Spleen (tissue), 11 donors: ENCODE results near the gene HSD17B1. TPM values are rescaled to one million over a fixed set of nuclear protein-coding genes. Genes with fewer than 3 reads are reported as not detected.

Experiments used
- DNase-seq: peaks from one replicate; pipeline ENCODE4 v3.0.0-alpha.2; 2020
- H3K27ac ChIP-seq, 8 donors: fragments of 200-600 bp; sonication (generic) in 7 of 8; 1 replicate in 4 of 8; 2 replicates in 4 of 8; pipeline versions ENCODE4 v1.5.0 to v1.8.0; 2016 to 2021; ENCODE audit warnings: inconsistent platforms in 4 of 8, mild to moderate bottlenecking in 4 of 8, moderate library complexity in 1 of 8
- H3K27me3 ChIP-seq, 7 donors: fragments of 200-600 bp; sonication (generic) in 6 of 7; replicated peaks in 1 of 7; 1 replicate in 4 of 7; 2 replicates in 3 of 7; pipeline versions ENCODE4 v1.5.0 to v1.8.0; 2016 to 2021; ENCODE audit warnings: inconsistent platforms in 3 of 7, mild to moderate bottlenecking in 1 of 7
- H3K36me3 ChIP-seq, 6 donors: fragments of 200-600 bp; sonication (generic) in 5 of 6; 1 replicate in 4 of 6; 2 replicates in 2 of 6; pipeline versions ENCODE4 v1.5.0 to v1.8.0; 2016 to 2021; ENCODE audit warnings: inconsistent platforms in 2 of 6
- H3K4me1 ChIP-seq, 6 donors: fragments of 200-600 bp; sonication (generic) in 5 of 6; 1 replicate in 3 of 6; 2 replicates in 3 of 6; pipeline versions ENCODE4 v1.5.0 to v1.8.0; 2016 to 2021; ENCODE audit warnings: inconsistent platforms in 3 of 6
- H3K4me3 ChIP-seq, 8 donors: fragments of 200-600 bp; sonication (generic) in 7 of 8; 1 replicate in 4 of 8; 2 replicates in 4 of 8; pipeline versions ENCODE4 v1.5.0 to v1.8.0; 2016 to 2021; ENCODE audit warnings: inconsistent platforms in 4 of 8, mild to moderate bottlenecking in 4 of 8, moderate library complexity in 2 of 8
- H3K9me3 ChIP-seq, 8 donors: fragments of 200-600 bp; sonication (generic) in 7 of 8; 1 replicate in 4 of 8; 2 replicates in 4 of 8; pipeline versions ENCODE4 v1.5.0 to v1.8.0; 2016 to 2021; ENCODE audit warnings: inconsistent platforms in 4 of 8
- POLR2A ChIP-seq, 3 donors: fragments of 450-650 bp; IDR thresholded peaks; one replicate each; pipeline ENCODE4 v1.5.1; 2017; ENCODE audit warnings: antibody characterized with exemption in 3 of 3, mild to moderate bottlenecking in 1 of 3
- POLR2AphosphoS5 ChIP-seq, 3 donors: sonication (generic); formaldehyde crosslinking; IDR thresholded peaks; one replicate each; pipeline ENCODE4 v1.5.1; 2017; ENCODE audit warnings: antibody characterized with exemption in 3 of 3
- WGBS, 5 donors: extraction: QIAGEN DNeasy Blood & Tissue Kit in 3 of 5; methylation state at CpG; one replicate each; pipeline versions ENCODE4 v1.1.5 to v1.1.7; 2013 to 2018; 5-methylcytosine and 5-hydroxymethylcytosine counted together
- intact Hi-C: fragments of 100-400 bp; cut with DNase I; formaldehyde crosslinking; loops from one replicate; pipeline ENCODE4 v1.15.0; 2023; ENCODE audit warnings: low total_unique reads
- polyA plus RNA-seq, 3 donors: library from polyadenylated mRNA; stranded (reverse); fragments of 200-250 nt; gene quantifications; one replicate each; pipeline ENCODE4 v1.2.1, GENCODE V29; 2013
- total RNA-seq, 7 donors: library from RNA; depleted of rRNA in 3 of 7; stranded (reverse); fragments of >200 nt in 3 of 7; fragmentation: NEBNext Ultra II Directional in 4 of 7; extraction: Animal tissue kit (Norgen Biotek cat#: 25700) in 4 of 7; gene quantifications; one replicate each; pipeline versions ENCODE4 v1.1.0 to v1.2.1, GENCODE V29; 2016 to 2021
- TF ChIP-seq, protein P1 (sequence below), 11 experiments: fragments of 200-600 bp in 7 of 11; fragments of 450-650 bp in 4 of 11; sonication (generic) in 4 of 11; IDR thresholded peaks in 8 of 11; conservative IDR thresholded peaks in 3 of 11; 1 replicate in 7 of 11; 2 replicates in 4 of 11; pipeline versions ENCODE4 v1.4.0 to v1.8.0; 2016 to 2021; ENCODE audit warnings: antibody characterized with exemption in 11 of 11, inconsistent platforms in 4 of 11, mild to moderate bottlenecking in 1 of 11
- donor health status: healthy with polysubstance abuse.
- donor health status: DM: no; HTN: no; CAD: no; lungs with moderate emphysema.
- donor health status: DM: no; HTN: no; CAD: no.
- donor health status: Bipolar disorder and iron deficiency.
- donor health status: healthy.
- donor health status: DM: no; HTN: no; CAD: no.
- donor health status: DM: yes; HTN: yes; CAD: no.

HSD17B1 gene
- total and polyA plus RNA-seq, 10 donors: 0.54 to 5.5 (median 1.3) TPM

DNA sequence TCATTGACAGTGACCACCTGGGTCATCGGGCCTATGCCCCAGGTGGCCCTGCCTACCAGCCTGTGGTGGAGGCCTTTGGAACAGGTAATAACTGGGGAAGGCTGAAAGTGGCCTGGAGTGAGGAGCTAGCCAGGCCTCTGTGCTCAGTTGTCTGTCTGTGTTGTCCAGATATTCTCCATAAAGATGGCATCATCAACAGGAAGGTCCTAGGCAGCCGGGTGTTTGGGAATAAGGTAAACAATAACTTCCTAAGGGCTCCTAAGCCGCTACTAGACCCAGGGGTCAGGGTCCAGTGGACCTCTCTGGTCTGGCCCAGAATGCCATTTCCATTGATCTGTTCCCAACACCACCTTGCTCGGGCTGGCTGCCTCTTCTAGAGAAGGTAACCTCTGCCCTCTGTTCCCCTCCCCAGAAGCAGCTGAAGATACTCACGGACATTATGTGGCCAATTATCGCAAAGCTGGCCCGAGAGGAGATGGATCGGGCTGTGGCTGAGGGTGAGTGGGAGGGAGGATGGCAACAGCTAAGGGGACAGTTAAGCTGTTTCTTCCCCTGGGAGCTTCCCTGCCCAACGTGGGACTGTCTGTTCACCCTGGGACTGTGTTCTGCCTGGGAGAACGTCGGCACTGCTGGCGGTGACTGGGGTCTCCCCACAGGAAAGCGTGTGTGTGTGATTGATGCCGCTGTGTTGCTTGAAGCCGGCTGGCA is 12.2 kb downstream of the HSD17B1 start:
- no peak for DNase-seq
- Histone ChIP-seq H3K4me1 (peaks cover 39 to 93% (median 65%) of the 10 kb centered on the region in 6 donors), H3K9me3 (no peaks in the 10 kb centered on the region), H3K27ac (peak overlapping the region in 3 of 8 donors; percentile 95 to 98 (median 98)), H3K27me3 (no peaks in the 10 kb centered on the region), H3K36me3 (peaks cover 0 to 54% (median 38%) of the 10 kb centered on the region in 6 donors), H3K4me3 (no peak overlapping the region)
- no peak for TF ChIP-seq POLR2A (IDR thresholded peaks at IDR 0.05)
- peak in 1 of 3 donors; percentile 3 for TF ChIP-seq POLR2AphosphoS5 (IDR thresholded peaks at IDR 0.05)
- intact Hi-C loops: no loop called here
- WGBS, 5 donors: 89 to 94% (median 90%) methylated on average over 13 to 15 of the region's 15 CpGs

DNA sequence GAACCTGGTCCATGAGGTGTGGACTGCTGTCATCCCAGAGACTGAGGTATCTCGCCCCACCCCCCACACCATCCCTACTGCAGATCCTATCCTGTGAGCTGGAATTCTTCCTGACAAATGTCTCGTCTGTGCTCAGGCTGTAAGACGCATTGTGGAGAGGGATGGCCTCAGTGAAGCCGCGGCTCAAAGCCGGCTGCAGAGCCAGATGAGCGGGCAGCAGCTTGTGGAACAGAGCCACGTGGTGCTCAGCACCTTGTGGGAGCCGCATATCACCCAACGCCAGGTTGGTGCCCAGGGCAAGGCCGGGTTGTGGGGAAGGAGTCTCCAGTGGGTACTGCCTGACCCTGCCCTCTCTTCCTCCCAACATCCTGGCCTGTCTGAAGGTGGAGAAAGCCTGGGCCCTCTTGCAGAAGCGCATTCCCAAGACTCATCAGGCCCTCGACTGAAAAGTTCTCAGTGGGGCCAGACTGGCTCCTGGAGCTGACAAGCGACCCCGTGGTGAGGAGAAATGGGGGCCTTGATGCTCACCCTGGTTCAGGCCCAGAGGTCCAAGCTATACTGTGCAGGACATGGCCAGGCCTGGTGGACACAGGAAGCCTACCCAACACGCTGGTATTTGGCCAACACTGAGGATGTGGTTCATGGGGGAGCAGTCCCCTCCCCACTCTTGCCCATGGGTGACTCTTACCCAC is 12.9 kb downstream of the HSD17B1 start:
- WGBS, 5 donors: 88 to 93% (median 90%) methylated on average over 14 to 16 of the region's 16 CpGs
- H3K27me3 ChIP-seq: no peaks in the 10 kb centered on the region
- peak in 1 of 3 donors; percentile 16 for TF ChIP-seq POLR2AphosphoS5 (IDR thresholded peaks at IDR 0.05)
- TF ChIP-seq POLR2A (IDR thresholded peaks at IDR 0.05): no peak
- peak overlapping the region in 6 of 8 donors; percentile 92 to 98 (median 96) for H3K27ac ChIP-seq
- peak overlapping the region in 2 of 8 donors; percentile 92 to 98 for H3K4me3 ChIP-seq
- peaks cover 39 to 92% (median 68%) of the 10 kb centered on the region in 6 donors for H3K4me1 ChIP-seq
- no peak for DNase-seq
- H3K36me3 ChIP-seq: peaks cover 0 to 61% (median 45%) of the 10 kb centered on the region in 6 donors
- intact Hi-C loops: no loop called here
- H3K9me3 ChIP-seq: no peaks in the 10 kb centered on the region

DNA sequence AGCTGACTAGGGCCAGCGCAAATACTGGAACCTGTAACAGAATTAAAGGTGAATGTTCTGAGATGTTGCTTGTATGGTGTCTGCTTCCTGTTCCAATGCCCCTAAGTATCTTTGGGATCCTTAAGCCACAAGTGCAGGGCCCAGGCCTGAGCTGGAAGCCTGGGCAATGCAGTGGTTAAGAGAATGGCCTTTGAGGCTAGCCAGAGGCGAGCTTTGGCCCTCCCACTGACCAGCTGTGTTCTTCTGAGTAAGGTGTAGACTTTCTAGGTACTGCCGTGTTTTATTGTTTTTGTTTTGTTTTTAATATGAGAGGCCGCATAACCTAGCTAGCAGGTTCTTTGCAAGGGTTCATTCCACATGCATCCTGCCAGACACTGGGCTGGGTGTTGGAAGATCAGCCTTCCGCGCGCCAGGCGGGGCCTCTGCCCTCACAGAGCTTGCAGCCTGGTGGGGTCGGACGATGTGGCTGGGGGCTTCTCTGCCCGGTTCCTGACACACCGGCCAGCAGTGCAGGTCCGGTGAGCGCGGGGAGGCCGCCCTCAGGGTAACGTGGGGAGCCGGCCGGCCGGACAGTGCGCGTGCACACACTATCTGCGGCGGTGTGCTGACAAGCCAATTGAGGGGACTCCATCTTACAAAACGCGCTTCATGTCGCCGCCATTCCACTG is 13.6 kb downstream of the HSD17B1 start:
- Histone ChIP-seq H3K4me1 (peaks cover 36 to 86% (median 66%) of the 10 kb centered on the region in 6 donors), H3K9me3 (no peaks in the 10 kb centered on the region), H3K4me3 (peak overlapping the region; percentile 69 to 98 (median 89)), H3K36me3 (peaks cover 0 to 68% (median 51%) of the 10 kb centered on the region in 6 donors), H3K27me3 (no peaks in the 10 kb centered on the region), H3K27ac (peak overlapping the region; percentile 90 to 98 (median 96))
- intact Hi-C loops: no loop called here
- 48 to 78% (median 50%) methylated on average over 8 to 28 of the region's 28 CpGs for WGBS, 5 donors
- no peak for DNase-seq
- TF ChIP-seq, protein P1, sequence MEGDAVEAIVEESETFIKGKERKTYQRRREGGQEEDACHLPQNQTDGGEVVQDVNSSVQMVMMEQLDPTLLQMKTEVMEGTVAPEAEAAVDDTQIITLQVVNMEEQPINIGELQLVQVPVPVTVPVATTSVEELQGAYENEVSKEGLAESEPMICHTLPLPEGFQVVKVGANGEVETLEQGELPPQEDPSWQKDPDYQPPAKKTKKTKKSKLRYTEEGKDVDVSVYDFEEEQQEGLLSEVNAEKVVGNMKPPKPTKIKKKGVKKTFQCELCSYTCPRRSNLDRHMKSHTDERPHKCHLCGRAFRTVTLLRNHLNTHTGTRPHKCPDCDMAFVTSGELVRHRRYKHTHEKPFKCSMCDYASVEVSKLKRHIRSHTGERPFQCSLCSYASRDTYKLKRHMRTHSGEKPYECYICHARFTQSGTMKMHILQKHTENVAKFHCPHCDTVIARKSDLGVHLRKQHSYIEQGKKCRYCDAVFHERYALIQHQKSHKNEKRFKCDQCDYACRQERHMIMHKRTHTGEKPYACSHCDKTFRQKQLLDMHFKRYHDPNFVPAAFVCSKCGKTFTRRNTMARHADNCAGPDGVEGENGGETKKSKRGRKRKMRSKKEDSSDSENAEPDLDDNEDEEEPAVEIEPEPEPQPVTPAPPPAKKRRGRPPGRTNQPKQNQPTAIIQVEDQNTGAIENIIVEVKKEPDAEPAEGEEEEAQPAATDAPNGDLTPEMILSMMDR (IDR thresholded peaks at IDR 0.05 in 8 of 11, conservative IDR thresholded peaks at IDR 0.05 in 3 of 11): no peak
- TF ChIP-seq POLR2AphosphoS5 (IDR thresholded peaks at IDR 0.05) (no peak), POLR2A (IDR thresholded peaks at IDR 0.05) (no peak)

DNA sequence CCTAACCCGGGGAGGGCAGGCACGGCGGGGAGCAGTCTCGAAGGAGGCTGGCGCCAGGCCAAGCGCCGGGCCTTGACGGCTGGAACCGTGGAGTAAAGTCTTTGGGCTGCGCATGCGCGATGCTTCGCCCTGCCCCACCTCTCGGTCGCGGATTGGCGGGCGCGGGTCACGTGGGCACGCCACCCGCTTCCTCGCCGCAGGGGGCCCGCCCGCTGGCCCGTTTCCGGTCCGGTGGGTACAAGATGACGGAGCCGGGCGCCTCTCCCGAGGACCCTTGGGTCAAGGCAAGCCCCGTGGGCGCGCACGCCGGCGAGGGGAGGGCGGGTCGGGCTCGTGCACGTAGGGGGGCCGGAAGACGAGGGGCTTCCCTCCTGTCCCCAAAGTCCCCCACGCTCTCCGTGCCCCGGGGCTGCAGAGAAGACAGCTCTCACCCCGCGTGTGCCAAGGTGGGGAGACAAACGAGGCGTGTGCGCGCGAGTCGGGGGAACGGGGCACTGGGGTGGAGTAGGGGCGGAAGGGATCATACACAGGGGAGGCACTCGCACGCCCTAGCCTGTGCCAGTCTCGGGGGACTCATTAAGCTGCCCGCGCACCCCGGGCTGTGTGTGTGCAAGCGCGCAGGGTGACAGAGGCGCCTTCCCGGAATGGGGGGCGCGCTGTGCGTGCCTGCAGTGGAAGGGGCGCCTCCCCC is 14.3 kb downstream of the HSD17B1 start, which contains the start of gene MLX:
MLX (plus strand) TSS at position 218 of the 691 bp plus-strand sequence; CDS start at position 243, 25 bp downstream.
- Histone ChIP-seq H3K36me3 (peaks cover 0 to 75% (median 58%) of the 10 kb centered on the region in 6 donors), H3K27me3 (no peaks in the 10 kb centered on the region), H3K4me1 (peaks cover 34 to 83% (median 65%) of the 10 kb centered on the region in 6 donors), H3K4me3 (peak within 1 kb of the TSS; percentile 69 to 98 (median 89)), H3K9me3 (no peaks in the 10 kb centered on the region), H3K27ac (peak within 1 kb of the TSS; percentile 90 to 98 (median 96))
- WGBS, 5 donors: 0 to 1% (median 0%) methylated on average over 38 to 72 of the region's 72 CpGs
- DNase-seq: peak; percentile 98
- intact Hi-C loops: no loop called here
- TF ChIP-seq, protein P1 (IDR thresholded peaks at IDR 0.05 in 8 of 11, conservative IDR thresholded peaks at IDR 0.05 in 3 of 11): peak in 1 of 11 experiments; percentile 20
- TF ChIP-seq POLR2A (IDR thresholded peaks at IDR 0.05) (peak in 1 of 3 donors; percentile 24), POLR2AphosphoS5 (IDR thresholded peaks at IDR 0.05) (peak; percentile 90 to 96 (median 92))
